IPS-18a (cell line): ENCODE measurements around the gene ARL10.
A peak's percentile ranks its signal among the peaks of the same experiment; 100 is the strongest.

Experiments used
- H3K27ac ChIP-seq: one replicate; pipeline ENCODE4 v1.5.1; 2013; ENCODE audit warnings: low read length
- H3K27me3 ChIP-seq: one replicate; pipeline ENCODE4 v1.6.1; 2013; ENCODE audit warnings: mild to moderate bottlenecking, low read length; ENCODE audit not compliant: control insufficient read depth, insufficient read depth
- H3K36me3 ChIP-seq: one replicate; pipeline ENCODE4 v1.6.1; 2013; ENCODE audit warnings: low read depth, low read length; ENCODE audit not compliant: control insufficient read depth
- H3K4me1 ChIP-seq: one replicate; pipeline ENCODE4 v1.6.1; 2013; ENCODE audit warnings: low read depth, low read length; ENCODE audit not compliant: control insufficient read depth
- H3K4me3 ChIP-seq: one replicate; pipeline ENCODE4 v1.5.1; 2013; ENCODE audit warnings: low read length
- H3K9ac ChIP-seq: one replicate; pipeline ENCODE4 v1.6.1; 2013; ENCODE audit warnings: mild to moderate bottlenecking, low read length, moderate library complexity
- H3K9me3 ChIP-seq: one replicate; pipeline ENCODE4 v1.6.1; 2013; ENCODE audit warnings: low read depth, low read length; ENCODE audit not compliant: control insufficient read depth

Gene ARL10

GRCh38 chr5:176350416-176350815, 14.9 kb upstream of the ARL10 start:
- Histone ChIP-seq H3K9me3 (no peaks in the 10 kb centered on the region), H3K36me3 (peaks cover 91% of the 10 kb centered on the region), H3K9ac (no peak overlapping the region), H3K27me3 (no peaks in the 10 kb centered on the region), H3K4me3 (no peak overlapping the region), H3K27ac (no peak overlapping the region), H3K4me1 (no peaks in the 10 kb centered on the region)

- H3K36me3 ChIP-seq, result peaks cover 79% of the 10 kb centered on the region
Observed at GRCh38 chr5:176352116-176352878, 13.0 kb upstream of the ARL10 start.

GRCh38 chr5:176353533-176353932, 11.8 kb upstream of the ARL10 start:
- Histone ChIP-seq H3K27me3 (no peaks in the 10 kb centered on the region), H3K4me3 (no peak overlapping the region), H3K9ac (no peak overlapping the region), H3K4me1 (no peaks in the 10 kb centered on the region), H3K9me3 (no peaks in the 10 kb centered on the region), H3K27ac (no peak overlapping the region), H3K36me3 (peaks cover 77% of the 10 kb centered on the region)

More at GRCh38 chr5:176352116-176352878, 13.0 kb upstream of the ARL10 start:
- no peak overlapping the region for H3K27ac ChIP-seq
- no peak overlapping the region for H3K4me3 ChIP-seq
- no peak overlapping the region for H3K9ac ChIP-seq
- H3K9me3 ChIP-seq, result no peaks in the 10 kb centered on the region
- no peaks in the 10 kb centered on the region for H3K27me3 ChIP-seq
- H3K4me1 ChIP-seq, result no peaks in the 10 kb centered on the region

GRCh38 chr5:176355400-176356178, 9.7 kb upstream of the ARL10 start:
- Histone ChIP-seq H3K27me3 (no peaks in the 10 kb centered on the region), H3K4me1 (no peaks in the 10 kb centered on the region), H3K9ac (no peak overlapping the region), H3K4me3 (no peak overlapping the region), H3K36me3 (peaks cover 65% of the 10 kb centered on the region), H3K9me3 (no peaks in the 10 kb centered on the region), H3K27ac (no peak overlapping the region)

GRCh38 chr5:176356179-176356566, 9.1 kb upstream of the ARL10 start:
- no peaks in the 10 kb centered on the region for H3K9me3 ChIP-seq
- no peak overlapping the region for H3K9ac ChIP-seq
- H3K4me1 ChIP-seq, result no peaks in the 10 kb centered on the region
- H3K36me3 ChIP-seq, result peaks cover 63% of the 10 kb centered on the region
- no peaks in the 10 kb centered on the region for H3K27me3 ChIP-seq
- H3K4me3 ChIP-seq, result no peak overlapping the region
- no peak overlapping the region for H3K27ac ChIP-seq

GRCh38 chr5:176359658-176360057, 5.6 kb upstream of the ARL10 start:
- H3K27me3 ChIP-seq, result peaks cover 30% of the 10 kb centered on the region
- H3K9me3 ChIP-seq, result no peaks in the 10 kb centered on the region
- H3K9ac ChIP-seq, result no peak overlapping the region
- H3K4me3 ChIP-seq, result no peak overlapping the region
- H3K4me1 ChIP-seq, result peaks cover 3% of the 10 kb centered on the region
- H3K36me3 ChIP-seq, result peaks cover 28% of the 10 kb centered on the region
- H3K27ac ChIP-seq, result no peak overlapping the region

- H3K27ac ChIP-seq, result peak overlapping the region; percentile 91
- H3K36me3 ChIP-seq, result peaks cover 20% of the 10 kb centered on the region
- peaks cover 3% of the 10 kb centered on the region for H3K4me1 ChIP-seq
- H3K4me3 ChIP-seq, result peak overlapping the region; percentile 93
- H3K9me3 ChIP-seq, result no peaks in the 10 kb centered on the region
- peaks cover 43% of the 10 kb centered on the region for H3K27me3 ChIP-seq
- peak overlapping the region; percentile 95 for H3K9ac ChIP-seq
Observed at GRCh38 chr5:176360894-176361436, 4.3 kb upstream of the ARL10 start.

GRCh38 chr5:176361437-176362232, 3.7 kb upstream of the ARL10 start, which contains the start of gene KIAA1191:
KIAA1191 (minus strand) TSS chr5:176361764; CDS start chr5:176359508, 2,256 bp downstream.
- peaks cover 3% of the 10 kb centered on the region for H3K4me1 ChIP-seq
- peak within 1 kb of the TSS; percentile 95 for H3K9ac ChIP-seq
- peak within 1 kb of the TSS; percentile 91 for H3K27ac ChIP-seq
- H3K36me3 ChIP-seq, result peaks cover 20% of the 10 kb centered on the region
- peak within 1 kb of the TSS; percentile 93 for H3K4me3 ChIP-seq
- peaks cover 50% of the 10 kb centered on the region for H3K27me3 ChIP-seq
- H3K9me3 ChIP-seq, result no peaks in the 10 kb centered on the region

GRCh38 chr5:176362233-176362490, 3.1 kb upstream of the ARL10 start:
- H3K27me3 ChIP-seq, result peaks cover 55% of the 10 kb centered on the region
- peaks cover 18% of the 10 kb centered on the region for H3K36me3 ChIP-seq
- peak overlapping the region; percentile 93 for H3K4me3 ChIP-seq
- H3K27ac ChIP-seq, result no peak overlapping the region
- H3K4me1 ChIP-seq, result peaks cover 3% of the 10 kb centered on the region
- H3K9ac ChIP-seq, result peak overlapping the region; percentile 95
- H3K9me3 ChIP-seq, result no peaks in the 10 kb centered on the region

- peaks cover 61% of the 10 kb centered on the region for H3K27me3 ChIP-seq
- no peak overlapping the region for H3K27ac ChIP-seq
- no peak overlapping the region for H3K9ac ChIP-seq
- peak overlapping the region; percentile 69 for H3K4me3 ChIP-seq
- H3K9me3 ChIP-seq, result no peaks in the 10 kb centered on the region
- no peaks in the 10 kb centered on the region for H3K36me3 ChIP-seq
- H3K4me1 ChIP-seq, result peaks cover 3% of the 10 kb centered on the region
Observed at GRCh38 chr5:176364765-176365350, 429 bp upstream of the ARL10 start.
